ENCODE data around the gene QSOX2. TPM values are rescaled to one million over a fixed set of nuclear protein-coding genes. Genes with fewer than 3 reads are reported as not detected.

Gene QSOX2
- total RNA-seq, 4 donors from 2014 or later: 2.9 to 7.1 (median 5.5) TPM

DNA sequence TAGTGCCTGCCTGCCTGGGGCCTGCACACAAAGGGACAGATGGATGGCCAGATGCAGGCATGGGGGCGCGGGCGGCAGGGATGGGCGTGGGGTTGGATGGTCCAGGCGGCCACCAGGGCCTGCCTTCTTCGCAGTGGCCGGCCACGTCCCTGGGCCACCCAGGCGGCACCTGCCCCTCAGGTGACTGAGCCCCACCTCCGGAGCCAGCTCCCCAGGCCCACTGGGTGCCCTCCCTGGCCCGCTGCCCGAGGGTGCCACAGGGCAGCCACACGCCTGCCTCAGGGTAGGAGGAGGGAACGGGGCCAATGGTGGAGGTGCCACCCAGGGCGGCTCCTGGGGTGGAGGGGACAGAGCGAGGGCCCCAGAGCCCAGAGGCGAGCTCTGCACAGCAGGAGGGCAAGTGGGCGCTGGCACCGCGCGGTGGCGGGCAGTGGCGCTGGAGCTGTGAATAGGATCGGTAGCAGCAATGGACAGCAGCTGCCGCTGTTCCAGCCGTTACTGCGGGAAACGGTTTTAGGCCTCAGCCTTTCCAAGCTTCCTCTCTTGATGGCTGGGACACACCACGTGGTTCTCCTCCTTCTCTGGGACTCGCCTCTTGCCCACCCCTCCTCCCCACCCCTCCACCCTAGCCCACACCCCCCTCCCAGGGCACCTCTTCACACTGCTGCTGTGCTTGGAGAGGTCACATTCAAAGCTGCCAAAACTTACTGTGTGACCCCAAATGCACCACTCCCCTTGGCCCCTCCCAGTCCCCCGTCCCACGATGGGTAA is 59.8 kb downstream of the QSOX2 start:
- Histone ChIP-seq H3K27me3 (peaks cover 0 to 93% (median 3%) of the 10 kb centered on the region in 4 donors), H3K36me3 (no peaks in the 10 kb centered on the region), H3K4me1 (no peaks in the 10 kb centered on the region), H3K9me3 (no peaks in the 10 kb centered on the region), H3K4me3 (no peak overlapping the region), H3K27ac (no peak overlapping the region)
- no peak for DNase-seq
- intact Hi-C loops (cut with DNase I): no loop called here
- TF ChIP-seq, protein P1, sequence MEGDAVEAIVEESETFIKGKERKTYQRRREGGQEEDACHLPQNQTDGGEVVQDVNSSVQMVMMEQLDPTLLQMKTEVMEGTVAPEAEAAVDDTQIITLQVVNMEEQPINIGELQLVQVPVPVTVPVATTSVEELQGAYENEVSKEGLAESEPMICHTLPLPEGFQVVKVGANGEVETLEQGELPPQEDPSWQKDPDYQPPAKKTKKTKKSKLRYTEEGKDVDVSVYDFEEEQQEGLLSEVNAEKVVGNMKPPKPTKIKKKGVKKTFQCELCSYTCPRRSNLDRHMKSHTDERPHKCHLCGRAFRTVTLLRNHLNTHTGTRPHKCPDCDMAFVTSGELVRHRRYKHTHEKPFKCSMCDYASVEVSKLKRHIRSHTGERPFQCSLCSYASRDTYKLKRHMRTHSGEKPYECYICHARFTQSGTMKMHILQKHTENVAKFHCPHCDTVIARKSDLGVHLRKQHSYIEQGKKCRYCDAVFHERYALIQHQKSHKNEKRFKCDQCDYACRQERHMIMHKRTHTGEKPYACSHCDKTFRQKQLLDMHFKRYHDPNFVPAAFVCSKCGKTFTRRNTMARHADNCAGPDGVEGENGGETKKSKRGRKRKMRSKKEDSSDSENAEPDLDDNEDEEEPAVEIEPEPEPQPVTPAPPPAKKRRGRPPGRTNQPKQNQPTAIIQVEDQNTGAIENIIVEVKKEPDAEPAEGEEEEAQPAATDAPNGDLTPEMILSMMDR (IDR thresholded peaks at IDR 0.05): no peak
- TF ChIP-seq POLR2A (IDR thresholded peaks at IDR 0.05): no peak
- WGBS, 2 donors: 49 to 63% methylated on average over 12 to 13 of the region's 32 CpGs

DNA sequence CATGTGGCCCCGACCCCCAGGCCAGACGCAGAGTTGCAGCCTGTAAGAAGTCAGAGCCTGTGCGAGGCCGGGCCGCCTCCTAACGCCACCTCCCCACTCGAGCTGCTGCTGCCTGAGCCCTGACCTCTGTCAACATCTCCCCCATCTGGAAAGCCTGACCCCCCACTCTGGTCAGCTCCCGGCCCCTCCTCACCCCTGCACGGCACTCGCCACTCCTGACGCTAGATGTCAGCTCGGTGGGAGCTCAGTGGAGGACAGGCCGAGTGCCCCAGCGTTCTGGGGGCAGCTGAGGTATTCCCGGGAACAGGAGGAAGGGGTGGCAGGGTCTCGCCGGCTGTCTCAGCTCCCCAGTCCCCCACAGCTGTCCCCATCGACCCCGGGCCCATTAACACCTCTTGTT is 60.5 kb downstream of the QSOX2 start:
- Histone ChIP-seq H3K4me3 (no peak overlapping the region), H3K9me3 (no peaks in the 10 kb centered on the region), H3K36me3 (no peaks in the 10 kb centered on the region), H3K27me3 (peaks cover 0 to 93% (median 3%) of the 10 kb centered on the region in 4 donors), H3K27ac (no peak overlapping the region), H3K4me1 (no peaks in the 10 kb centered on the region)
- WGBS, 2 donors: 43 to 52% methylated on average over 12 to 14 of the region's 19 CpGs
- TF ChIP-seq, protein P1 (IDR thresholded peaks at IDR 0.05): no peak
- TF ChIP-seq POLR2A (IDR thresholded peaks at IDR 0.05): no peak
- no peak for DNase-seq
- intact Hi-C loops (cut with DNase I): no loop called here

DNA sequence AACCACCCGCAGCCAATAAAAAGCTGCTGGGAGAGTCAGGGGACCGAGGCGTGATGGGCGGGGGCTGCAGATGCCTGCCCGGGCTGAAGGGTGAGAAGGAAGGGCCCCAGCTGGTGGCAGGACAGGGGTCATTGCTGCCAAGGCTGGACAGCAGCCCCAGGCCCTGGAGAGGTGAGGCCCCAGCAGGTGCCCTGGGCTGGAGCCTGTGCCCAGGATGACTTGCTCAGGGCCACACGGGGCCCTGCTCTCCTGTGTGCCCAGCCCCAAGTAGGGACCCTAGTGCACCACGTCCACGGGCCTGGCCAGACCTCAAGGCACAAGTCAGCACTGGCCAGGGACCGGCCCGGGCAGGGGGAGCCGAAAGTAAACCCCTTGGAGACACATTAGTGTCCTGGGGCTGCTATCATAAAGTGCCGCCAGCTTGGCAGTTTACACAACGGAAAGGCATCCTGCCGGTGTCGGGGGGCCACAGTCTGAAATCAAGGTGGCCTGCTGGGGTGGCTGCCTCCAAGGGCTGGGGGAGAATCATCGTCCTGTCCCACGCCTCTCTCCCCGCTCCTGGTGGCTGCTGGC is 62.7 kb downstream of the QSOX2 start:
- H3K27me3 ChIP-seq: peaks cover 0 to 93% (median 0%) of the 10 kb centered on the region in 4 donors
- no peak for DNase-seq
- no peak for TF ChIP-seq POLR2A (IDR thresholded peaks at IDR 0.05)
- TF ChIP-seq, protein P1 (IDR thresholded peaks at IDR 0.05): no peak
- no peaks in the 10 kb centered on the region for H3K4me1 ChIP-seq
- H3K27ac ChIP-seq: no peak overlapping the region
- no peak overlapping the region for H3K4me3 ChIP-seq
- intact Hi-C loops (cut with DNase I): no loop called here
- WGBS, 2 donors: 77 to 87% methylated on average over 4 to 12 of the region's 18 CpGs
- no peaks in the 10 kb centered on the region for H3K36me3 ChIP-seq
- H3K9me3 ChIP-seq: no peaks in the 10 kb centered on the region

DNA sequence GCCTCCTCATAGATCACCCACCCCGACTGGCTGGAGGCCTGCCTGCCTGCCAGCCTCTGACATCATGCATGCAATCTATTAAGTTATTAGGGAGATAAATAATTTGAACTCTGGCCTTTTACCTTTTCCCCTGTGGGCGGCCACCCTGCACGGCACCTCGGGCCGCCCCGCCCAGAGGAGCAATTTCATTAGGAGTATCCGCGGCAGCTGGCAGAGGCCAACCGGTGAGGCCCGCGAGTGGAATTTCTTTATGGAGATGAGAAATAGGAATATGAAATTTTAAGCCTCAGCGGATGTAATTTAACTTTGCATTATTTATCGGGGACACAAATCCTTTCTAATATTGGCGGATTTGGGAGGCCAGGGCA is 63.2 kb downstream of the QSOX2 start:
- intact Hi-C loops (cut with DNase I): no loop called here
- TF ChIP-seq POLR2A (IDR thresholded peaks at IDR 0.05): no peak
- TF ChIP-seq, protein P1 (IDR thresholded peaks at IDR 0.05): no peak
- DNase-seq: no peak
- Histone ChIP-seq H3K4me3 (no peak overlapping the region), H3K27ac (no peak overlapping the region), H3K27me3 (peaks cover 0 to 93% (median 0%) of the 10 kb centered on the region in 4 donors), H3K9me3 (no peaks in the 10 kb centered on the region), H3K36me3 (no peaks in the 10 kb centered on the region), H3K4me1 (no peaks in the 10 kb centered on the region)
- 67 to 69% methylated on average over 8 to 12 of the region's 14 CpGs for WGBS, 2 donors

DNA sequence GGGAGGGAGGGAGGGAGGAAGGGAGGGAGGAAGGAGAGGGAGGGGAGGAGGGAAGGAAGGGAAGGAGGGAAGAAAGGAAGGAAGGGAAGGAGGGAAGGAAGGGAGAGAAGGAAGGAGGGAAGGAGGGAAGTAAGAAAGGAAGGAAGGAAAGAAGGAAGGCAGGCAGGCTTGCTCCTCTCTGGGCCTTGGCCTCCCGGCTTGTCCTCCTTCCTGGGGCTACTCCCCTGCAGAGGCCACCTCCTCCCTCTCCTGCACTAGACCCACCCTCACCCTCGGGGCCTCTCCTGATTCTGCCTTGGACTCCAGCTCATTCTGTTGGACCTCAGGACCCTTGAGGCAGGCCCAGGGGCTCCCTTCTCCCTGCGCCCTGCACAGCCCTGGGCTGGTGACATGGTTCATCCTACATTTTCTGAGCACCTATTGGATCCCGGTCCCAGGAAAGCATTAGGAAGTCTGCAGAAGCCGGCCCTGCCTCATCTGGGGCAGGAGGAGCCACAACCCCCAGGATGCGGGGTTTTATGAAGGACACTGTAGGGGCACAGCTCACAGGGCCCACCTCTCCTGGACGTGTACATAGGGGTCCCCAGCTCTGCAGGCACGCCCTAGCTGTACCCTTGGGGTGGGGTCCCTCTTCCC is 63.7 kb downstream of the QSOX2 start:
- H3K4me3 ChIP-seq: no peak overlapping the region
- TF ChIP-seq, protein P1 (IDR thresholded peaks at IDR 0.05): no peak
- TF ChIP-seq POLR2A (IDR thresholded peaks at IDR 0.05): no peak
- no peaks in the 10 kb centered on the region for H3K9me3 ChIP-seq
- WGBS, 2 donors: 38 to 64% methylated on average over 3 of the region's 8 CpGs
- intact Hi-C loops (cut with DNase I): no loop called here
- H3K36me3 ChIP-seq: no peaks in the 10 kb centered on the region
- no peak for DNase-seq
- peaks cover 0 to 93% (median 0%) of the 10 kb centered on the region in 4 donors for H3K27me3 ChIP-seq
- no peaks in the 10 kb centered on the region for H3K4me1 ChIP-seq
- H3K27ac ChIP-seq: no peak overlapping the region
